AG09309 (cell line): Measurements from ENCODE around the gene LHX4.

ENCODE experiments used
- DNase-seq: peaks from one replicate; pipeline ENCODE4 v3.0.0-alpha.2; 2010; ENCODE audit warnings: low read depth
- H3K4me3 ChIP-seq: 2 replicates; pipeline ENCODE4 v1.5.1; 2011; ENCODE audit warnings: mild to moderate bottlenecking, low read depth, low read length, moderate library complexity; ENCODE audit not compliant: control insufficient read depth
- TF ChIP-seq, protein P1 (sequence below): IDR thresholded peaks from 2 replicates; pipeline ENCODE4 v1.5.1; 2011; ENCODE audit warnings: mild to moderate bottlenecking, low read depth, low read length, inconsistent platforms; ENCODE audit not compliant: insufficient read depth, control insufficient read depth; ENCODE audit errors: missing control alignments

Gene LHX4

DNA sequence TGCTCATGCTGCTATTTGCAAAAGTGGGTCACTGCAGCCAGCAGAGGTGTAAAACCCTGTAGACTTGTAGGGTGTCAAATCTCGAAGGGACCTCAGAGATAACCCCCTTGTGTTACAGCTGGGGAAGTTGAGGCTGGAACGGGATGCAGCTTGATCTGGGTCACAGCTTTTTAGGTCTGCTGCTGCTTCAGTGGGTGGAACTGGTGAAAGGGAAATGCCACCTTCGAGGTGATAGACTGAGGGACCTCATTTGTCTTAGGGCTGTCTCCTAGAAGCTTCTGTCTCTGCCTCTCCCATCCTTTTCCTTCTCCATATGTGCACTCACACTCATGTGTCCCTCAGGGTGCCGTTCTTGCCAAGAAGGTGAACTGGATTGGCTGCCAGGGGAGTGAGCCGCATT is 40.0 kb upstream of the LHX4 start:
- TF ChIP-seq, protein P1, sequence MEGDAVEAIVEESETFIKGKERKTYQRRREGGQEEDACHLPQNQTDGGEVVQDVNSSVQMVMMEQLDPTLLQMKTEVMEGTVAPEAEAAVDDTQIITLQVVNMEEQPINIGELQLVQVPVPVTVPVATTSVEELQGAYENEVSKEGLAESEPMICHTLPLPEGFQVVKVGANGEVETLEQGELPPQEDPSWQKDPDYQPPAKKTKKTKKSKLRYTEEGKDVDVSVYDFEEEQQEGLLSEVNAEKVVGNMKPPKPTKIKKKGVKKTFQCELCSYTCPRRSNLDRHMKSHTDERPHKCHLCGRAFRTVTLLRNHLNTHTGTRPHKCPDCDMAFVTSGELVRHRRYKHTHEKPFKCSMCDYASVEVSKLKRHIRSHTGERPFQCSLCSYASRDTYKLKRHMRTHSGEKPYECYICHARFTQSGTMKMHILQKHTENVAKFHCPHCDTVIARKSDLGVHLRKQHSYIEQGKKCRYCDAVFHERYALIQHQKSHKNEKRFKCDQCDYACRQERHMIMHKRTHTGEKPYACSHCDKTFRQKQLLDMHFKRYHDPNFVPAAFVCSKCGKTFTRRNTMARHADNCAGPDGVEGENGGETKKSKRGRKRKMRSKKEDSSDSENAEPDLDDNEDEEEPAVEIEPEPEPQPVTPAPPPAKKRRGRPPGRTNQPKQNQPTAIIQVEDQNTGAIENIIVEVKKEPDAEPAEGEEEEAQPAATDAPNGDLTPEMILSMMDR: no peak
- H3K4me3 ChIP-seq: no peak overlapping the region
- DNase-seq: no peak

DNA sequence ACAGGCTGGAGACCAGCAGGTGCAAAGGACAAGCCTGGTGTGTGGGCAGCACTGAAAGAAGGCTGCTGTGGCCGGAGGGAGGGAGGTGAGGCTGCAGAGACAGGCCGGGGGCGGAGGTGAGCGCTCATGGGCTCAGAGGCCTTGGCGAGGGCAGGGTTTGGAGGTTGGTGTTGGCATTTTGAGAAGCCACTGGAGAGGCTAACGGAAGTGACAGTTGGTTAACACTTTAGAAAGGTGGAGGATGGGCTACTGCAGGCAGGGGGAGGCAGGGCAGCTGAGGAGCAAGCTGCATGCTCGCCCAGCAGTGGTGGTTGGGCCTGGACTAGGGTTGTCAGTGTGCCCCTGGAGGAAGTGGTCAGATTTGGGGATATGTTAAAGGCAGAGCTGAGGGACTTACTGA is 37.9 kb upstream of the LHX4 start:
- H3K4me3 ChIP-seq: no peak overlapping the region
- DNase-seq: no peak
- TF ChIP-seq, protein P1: no peak

DNA sequence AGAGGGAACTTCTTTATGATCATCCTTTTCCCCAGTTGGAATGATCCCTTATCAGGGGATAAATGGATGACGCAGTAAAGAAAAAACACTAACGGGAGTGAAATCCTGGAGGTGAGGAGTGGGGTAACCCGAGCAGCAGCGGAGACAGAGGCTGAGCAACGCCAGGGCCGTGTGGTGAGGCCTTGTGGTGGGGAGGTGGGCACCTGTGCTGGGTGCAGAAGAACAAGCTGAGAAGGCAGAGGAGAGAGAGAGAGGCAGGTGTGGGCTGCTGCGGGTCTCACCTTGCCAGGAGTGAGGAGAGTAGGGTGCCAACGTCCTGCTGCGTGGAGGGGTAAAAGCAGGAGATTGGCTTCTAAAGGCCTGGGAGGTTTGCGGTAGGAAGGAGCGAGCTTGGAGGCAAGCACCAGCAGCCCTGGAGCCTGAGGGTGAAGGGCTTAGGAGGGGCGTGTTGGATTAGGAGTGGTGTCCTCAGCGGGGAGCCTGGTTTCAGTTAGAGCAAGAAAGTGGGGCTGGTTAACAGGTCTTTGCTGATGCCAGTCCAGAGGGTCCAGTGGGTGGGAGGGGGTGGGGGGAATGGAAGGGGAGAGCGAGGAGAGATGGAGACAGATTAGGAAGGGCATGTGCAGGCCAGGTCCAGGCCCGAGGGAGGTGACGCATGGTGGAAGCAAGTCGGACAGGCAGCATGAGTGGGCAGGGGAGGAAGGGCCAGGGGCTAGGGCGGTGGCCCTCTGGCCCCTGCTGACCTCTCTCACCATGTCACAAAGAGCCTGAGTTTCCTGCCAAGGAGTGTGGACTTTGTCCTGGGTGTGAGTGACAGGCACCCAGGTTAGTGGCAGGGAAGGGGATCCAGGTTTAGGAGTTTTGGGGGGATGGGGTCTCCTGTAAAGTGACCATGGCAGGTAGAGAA is 36.7 kb upstream of the LHX4 start:
- no peak for DNase-seq
- H3K4me3 ChIP-seq: no peak overlapping the region
- TF ChIP-seq, protein P1: no peak

DNA sequence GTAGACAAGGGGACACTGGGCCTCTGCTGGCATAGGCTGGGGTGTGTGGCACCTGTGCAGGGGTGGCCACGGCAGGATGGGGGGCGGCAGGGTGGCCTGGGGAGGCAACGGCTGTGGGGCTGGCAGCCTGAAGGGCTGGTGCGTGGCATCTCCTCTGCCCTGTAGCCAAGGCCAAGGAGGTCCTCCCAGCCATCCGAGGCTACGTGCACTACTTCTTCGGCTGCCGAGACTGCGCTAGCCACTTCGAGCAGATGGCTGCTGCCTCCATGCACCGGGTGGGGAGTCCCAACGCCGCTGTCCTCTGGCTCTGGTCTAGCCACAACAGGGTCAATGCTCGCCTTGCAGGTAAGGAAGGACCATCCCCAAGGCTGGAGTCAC is 36.0 kb upstream of the LHX4 start:
- TF ChIP-seq, protein P1: no peak
- no peak overlapping the region for H3K4me3 ChIP-seq
- DNase-seq: no peak

DNA sequence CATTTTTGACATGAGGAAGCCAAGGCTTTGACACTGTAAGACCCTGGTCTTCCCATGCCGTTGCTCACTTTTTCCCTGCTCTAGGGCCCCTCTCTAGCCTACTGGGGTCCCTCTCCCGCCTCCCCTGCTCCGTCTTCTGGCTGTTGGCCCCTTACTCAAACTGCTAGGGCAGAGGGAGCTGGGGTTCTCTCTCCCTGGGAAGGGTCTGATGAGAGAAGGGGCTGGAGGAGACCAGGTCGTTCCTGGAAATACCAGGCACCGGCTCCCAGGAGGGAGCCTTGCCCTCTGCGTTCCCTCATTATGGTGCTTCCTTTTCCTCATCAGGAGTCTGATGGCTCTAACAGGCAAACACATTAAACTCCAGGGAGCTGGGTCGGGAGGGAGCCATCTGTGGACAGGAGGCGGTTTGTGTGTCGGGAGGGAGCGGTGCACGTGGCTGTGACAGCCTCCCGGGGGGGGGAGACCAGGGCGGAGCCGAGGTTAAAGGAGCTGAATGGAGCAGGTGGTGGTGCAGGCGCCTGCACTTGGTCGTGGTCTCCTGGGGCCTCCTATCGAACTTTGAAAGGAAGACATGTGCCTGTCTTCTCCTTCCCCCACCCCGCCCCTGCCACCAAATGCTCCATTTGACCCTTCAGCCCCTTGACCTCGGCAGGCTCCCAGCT is 35.4 kb upstream of the LHX4 start:
- no peak for DNase-seq
- no peak overlapping the region for H3K4me3 ChIP-seq
- TF ChIP-seq, protein P1: no peak

DNA sequence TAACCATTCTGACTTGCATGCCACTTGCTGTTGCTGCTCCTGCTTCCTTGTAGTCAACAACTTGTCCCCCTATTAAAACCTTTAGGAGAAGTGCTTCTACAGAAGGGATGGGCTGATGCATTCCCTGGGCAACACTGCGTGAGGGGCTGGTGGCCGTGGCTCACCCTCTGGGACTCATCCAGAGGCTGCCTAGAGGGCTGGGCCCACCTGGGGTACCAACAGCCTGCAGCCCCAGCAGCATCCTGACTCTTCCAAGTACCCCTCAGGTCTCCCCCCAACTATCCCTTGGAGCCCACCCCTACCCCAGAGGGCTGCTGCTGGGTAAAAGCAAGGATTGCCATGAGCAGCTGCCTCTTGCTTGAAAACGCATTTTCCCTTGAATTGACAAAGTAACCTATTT is 34.7 kb upstream of the LHX4 start:
- DNase-seq: no peak
- TF ChIP-seq, protein P1: no peak
- no peak overlapping the region for H3K4me3 ChIP-seq
